ENCODE results near the gene TBC1D5.

GRCh38 chr3:17619968-17620367, 122.5 kb downstream of the TBC1D5 start:
- TF ChIP-seq, protein P1, sequence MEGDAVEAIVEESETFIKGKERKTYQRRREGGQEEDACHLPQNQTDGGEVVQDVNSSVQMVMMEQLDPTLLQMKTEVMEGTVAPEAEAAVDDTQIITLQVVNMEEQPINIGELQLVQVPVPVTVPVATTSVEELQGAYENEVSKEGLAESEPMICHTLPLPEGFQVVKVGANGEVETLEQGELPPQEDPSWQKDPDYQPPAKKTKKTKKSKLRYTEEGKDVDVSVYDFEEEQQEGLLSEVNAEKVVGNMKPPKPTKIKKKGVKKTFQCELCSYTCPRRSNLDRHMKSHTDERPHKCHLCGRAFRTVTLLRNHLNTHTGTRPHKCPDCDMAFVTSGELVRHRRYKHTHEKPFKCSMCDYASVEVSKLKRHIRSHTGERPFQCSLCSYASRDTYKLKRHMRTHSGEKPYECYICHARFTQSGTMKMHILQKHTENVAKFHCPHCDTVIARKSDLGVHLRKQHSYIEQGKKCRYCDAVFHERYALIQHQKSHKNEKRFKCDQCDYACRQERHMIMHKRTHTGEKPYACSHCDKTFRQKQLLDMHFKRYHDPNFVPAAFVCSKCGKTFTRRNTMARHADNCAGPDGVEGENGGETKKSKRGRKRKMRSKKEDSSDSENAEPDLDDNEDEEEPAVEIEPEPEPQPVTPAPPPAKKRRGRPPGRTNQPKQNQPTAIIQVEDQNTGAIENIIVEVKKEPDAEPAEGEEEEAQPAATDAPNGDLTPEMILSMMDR (IDR thresholded peaks at IDR 0.05), result no peak
- TF ChIP-seq POLR2AphosphoS5 (IDR thresholded peaks at IDR 0.05; ENCODE audit: low read depth, low read length), result no peak

Data from Panc1 (cell line).